H1 (cell line): ENCODE measurements around the gene FAM136A.

Source experiments
- EP300 ChIP-seq, 2 experiments: IDR thresholded peaks; 1 replicate in 1 of 2; 2 replicates in 1 of 2; pipeline ENCODE4 v1.6.1; 2011 to 2012; ENCODE audit warnings: low read depth in 2 of 2, low read length in 2 of 2, mild to moderate bottlenecking in 2 of 2, borderline replicate concordance in 1 of 2, inconsistent platforms in 1 of 2, moderate library complexity in 1 of 2
- POLR2AphosphoS5 ChIP-seq: IDR thresholded peaks from 2 replicates; pipeline ENCODE4 v1.6.1; 2011; ENCODE audit warnings: low read depth, low read length

- TF ChIP-seq EP300 (IDR thresholded peaks at IDR 0.05; ENCODE audit: borderline replicate concordance in 1 of 2, low read depth in 2 of 2, low read length in 2 of 2) = no peak
- no peak for TF ChIP-seq POLR2AphosphoS5
Measured at GRCh38 chr2:70344195-70344594, 42.3 kb upstream of the FAM136A start.
